GM18505 (cell line): Measurements from ENCODE around the gene ELF2.
"Not testable (repeated sequence)": the region's sequence is repeated elsewhere in the genome, so short reads cannot be mapped to it uniquely, and the experiment has no call there.

Experiments
- ATAC-seq: cut with Tn5 transposase; IDR thresholded peaks from one replicate; pipeline ENCODE4 v1.9.1; 2021; ENCODE audit not compliant: unreplicated experiment
- POLR2A ChIP-seq: IDR thresholded peaks from 4 replicates; pipeline ENCODE4 v1.6.1; 2011; ENCODE audit warnings: borderline replicate concordance; ENCODE audit not compliant: insufficient read depth, insufficient read length; ENCODE audit errors: extremely low read depth

The ELF2 gene

GRCh38 chr4:139171876-139172691 lies 4.9 kb downstream of the ELF2 start:
- no peak for TF ChIP-seq POLR2A
- ATAC-seq = no peak

DNA sequence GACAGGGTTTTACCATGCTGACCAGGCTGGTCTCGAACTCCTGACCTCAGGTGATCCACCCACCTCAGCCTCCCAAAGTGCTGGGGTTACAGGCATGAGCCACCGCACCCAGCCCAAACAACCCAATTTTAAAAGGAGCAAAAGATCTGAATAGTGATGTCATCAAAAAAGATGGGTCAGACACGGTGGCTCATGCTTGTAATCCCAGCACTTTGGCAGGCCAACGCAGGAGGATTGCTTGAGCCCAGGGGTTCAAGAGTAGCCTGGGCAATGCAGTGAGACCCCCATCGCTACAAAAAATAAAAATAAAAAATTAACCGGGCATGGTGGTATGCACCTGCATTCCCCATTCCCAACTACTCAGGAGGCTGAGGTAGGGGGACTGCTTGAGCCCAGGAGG lies 6.1 kb downstream of the ELF2 start:
- no peak for TF ChIP-seq POLR2A
- ATAC-seq = no peak

DNA sequence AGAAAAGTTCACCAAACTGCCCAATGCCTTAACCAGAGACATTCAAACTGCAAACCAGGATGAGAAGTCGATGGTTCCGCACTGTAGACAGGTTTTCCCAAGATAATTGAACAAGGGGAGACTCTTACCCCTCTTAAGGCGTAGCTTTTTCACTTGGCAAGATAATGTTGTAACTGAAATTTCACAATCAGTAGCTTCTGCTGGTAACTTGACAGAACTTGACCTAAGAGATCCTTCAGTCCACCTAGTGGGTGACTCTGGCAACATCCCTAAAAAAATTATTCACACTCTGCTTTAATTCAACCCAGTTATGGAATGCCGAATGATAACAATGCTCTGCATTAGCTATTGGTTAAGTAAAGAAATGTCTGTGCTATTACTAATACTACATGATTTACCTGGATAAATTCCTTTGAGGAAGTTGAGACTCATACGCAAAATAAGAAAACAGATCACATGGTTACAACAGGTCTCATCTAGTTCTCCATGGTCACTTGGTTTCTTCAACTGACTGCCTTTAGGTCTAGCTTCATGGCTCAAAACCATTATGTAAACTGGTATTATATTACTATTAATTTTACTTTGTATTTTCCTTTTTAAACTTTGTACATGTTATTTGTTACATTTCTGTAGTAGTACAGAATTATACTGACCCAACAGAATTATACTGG lies 9.1 kb downstream of the ELF2 start:
- ATAC-seq = no peak
- TF ChIP-seq POLR2A = no peak

DNA sequence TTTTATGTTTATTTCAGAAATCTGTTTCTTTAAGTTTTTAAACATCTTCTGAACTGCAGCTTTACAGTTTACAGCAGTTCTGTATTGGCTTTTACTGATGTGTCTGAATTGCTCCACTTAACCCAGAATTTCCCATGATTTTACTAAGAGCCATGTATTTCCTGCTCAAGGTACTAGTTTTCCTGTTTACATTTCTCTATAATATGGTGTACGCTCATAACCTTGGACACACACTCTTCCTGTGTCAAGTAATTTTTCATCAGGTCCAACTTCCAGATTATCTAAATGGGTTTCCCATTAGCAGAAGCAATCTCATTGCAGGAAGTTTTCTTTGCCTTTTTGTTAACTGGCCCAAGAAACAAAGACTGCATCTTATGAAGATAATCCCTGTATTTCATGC lies 12.3 kb downstream of the ELF2 start:
- no peak for ATAC-seq
- no peak for TF ChIP-seq POLR2A

DNA sequence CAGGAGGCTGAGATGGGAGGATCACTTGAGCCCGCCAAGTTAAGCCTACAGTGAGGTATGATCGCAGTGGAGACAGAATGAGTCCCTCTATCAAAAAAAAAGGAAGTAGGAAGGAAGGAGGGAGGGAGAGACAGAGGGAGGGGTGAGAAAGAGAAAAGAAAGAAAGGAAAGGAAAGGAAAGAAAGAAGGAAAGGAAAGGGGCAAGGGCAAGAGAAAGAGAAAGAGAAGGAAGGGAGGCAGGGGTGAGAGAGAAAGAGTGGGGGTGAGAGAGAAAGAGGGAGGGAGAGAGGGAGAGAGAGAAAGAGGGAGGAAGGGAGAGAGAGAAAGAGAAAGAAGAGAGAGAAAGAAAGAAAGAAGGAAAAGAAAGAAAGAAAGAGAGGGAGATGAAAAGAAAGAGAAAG lies 13.2 kb downstream of the ELF2 start:
- no peak for TF ChIP-seq POLR2A
- no peak for ATAC-seq

GRCh38 chr4:139157977-139158376 lies 19.0 kb downstream of the ELF2 start:
- not testable (repeated sequence) for ATAC-seq

DNA sequence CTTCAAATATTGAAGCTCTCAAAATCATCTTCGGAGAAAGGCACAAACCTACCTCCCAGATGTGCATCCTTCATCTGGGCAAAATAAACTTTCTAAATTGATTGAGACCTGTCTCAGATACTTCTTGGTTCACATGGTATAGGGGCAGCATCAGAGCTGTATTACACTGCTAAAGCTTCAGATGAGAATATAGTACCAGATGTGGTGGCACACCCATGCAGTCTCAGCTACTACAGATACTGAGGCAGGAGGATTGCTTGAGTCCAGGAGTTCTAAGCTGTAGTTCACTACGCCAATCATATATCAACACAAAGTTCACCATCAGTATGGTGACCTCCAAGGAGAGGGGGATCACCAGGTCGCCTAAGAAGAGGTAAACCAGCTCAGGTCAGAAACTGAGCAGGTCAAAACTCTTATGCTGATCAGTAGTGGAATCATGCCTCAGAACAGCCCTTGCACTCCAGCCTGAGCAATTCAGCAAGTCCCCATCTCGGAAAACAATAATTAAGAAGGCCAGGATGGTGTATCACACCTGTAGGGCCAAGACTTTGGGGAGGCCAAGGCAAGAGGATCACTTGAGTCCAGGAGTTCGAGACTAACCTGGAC lies 22.0 kb downstream of the ELF2 start:
- no peak for ATAC-seq
- no peak for TF ChIP-seq POLR2A

- no peak for TF ChIP-seq POLR2A
- no peak for ATAC-seq
These were observed 22.5 kb downstream of the ELF2 start for GRCh38 chr4:139154538-139154937.

DNA sequence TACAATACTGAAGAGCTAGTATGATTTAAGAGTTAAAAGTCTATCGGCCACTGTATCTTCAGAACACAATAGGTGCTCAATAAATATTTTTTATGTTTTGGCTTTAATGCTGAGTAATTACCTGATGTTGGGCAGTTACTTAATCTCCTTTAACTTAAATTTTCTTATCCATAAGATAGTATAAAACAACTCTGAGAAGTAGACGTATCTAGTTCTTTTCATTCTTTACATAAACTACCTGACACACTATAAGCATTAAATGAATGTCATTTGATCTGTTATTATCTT lies 22.9 kb downstream of the ELF2 start:
- TF ChIP-seq POLR2A = no peak

DNA sequence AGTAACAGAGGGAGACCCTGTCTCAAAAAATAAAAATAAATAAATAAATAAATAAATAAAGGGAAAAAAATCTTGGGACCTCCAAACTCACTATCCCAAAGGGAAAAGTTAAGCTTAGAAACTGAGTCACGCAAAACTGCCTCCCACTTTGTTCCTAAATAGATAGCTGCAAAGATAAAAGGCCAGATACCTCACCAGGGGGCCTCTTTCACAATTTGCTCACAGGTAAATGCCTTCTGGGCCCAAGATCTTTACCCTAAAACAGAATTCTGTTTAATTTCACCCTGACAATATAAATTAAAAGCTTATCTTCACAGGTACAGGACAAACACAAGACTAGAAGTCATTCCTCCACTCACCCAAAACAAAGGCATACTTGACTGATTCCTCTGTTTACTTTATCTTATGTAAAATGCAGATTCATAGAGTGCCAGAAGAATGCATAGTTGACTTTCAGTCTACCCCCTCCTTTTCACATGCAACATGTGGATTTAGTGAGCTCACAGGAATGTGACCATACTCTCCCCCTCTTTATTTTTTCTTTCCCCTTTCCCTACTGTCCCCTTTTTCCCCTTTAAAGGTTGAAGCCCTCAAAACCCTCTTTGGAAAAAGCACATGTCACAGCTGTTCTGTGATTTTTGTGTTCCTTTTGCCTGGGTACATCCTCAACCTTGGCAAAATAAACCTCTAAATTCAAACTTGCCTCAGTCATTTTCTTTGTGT lies 23.4 kb downstream of the ELF2 start:
- no peak for TF ChIP-seq POLR2A
- no peak for ATAC-seq

More for the DNA sequence above, 22.9 kb downstream of the ELF2 start:
- no peak for ATAC-seq

GRCh38 chr4:139152249-139152648 lies 24.8 kb downstream of the ELF2 start:
- no peak for TF ChIP-seq POLR2A
- ATAC-seq = no peak

DNA sequence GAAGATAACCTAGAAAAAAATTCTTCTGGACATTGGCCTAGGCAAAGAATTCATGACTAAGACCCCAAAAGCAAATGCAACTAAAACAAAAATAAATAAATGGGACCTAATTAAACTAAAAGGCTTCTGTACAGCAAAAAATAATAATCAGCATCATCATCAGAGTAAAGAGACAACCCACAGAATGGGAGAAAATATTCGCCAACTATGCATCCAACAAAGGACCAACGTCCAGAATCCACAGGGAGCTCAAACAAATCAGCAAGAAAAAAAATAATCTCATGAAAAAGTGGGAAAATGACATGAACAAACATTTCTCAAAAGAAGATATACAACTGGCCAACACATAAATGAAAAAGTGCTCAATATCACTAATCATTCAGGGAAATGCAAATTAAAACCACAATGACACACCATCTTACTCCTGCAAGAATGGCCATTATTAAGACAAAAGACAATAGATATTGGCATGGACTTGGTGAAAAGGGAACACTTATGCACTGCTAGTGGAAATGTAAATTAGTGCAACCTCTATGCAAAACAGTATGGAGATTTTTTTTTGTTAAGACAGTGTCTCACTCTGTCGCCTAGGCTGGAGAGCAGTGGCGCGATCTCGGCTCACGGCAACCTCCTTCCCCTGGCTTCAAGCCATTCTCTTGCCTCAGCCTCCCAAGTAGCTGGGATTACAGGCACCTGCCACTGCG lies 29.9 kb downstream of the ELF2 start:
- no peak for TF ChIP-seq POLR2A
- no peak for ATAC-seq

DNA sequence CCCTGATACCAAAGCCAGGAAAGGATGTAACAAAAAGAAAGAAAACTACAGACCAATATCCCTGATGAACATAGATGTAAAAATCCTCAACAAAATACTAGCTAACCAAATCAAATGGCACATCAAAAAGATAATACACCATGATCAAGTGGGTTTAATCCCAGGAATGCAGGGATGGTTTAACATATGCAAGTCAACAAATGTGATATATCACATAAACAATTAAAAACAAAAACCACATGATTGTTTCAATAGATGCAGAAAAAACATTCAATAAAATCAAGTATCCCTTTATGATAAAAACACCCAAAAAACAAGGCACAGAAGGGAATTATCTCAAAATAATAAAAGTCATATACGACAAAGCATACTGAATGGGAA lies 31.5 kb downstream of the ELF2 start:
- TF ChIP-seq POLR2A = no peak
- ATAC-seq = no peak
